IPS-18a (cell line): ENCODE results near the gene FADD.
"Not testable (repeated sequence)": the region's sequence is repeated elsewhere in the genome, so short reads cannot be mapped to it uniquely, and the experiment has no call there.

Experiments
- H3K27ac ChIP-seq: one replicate; pipeline ENCODE4 v1.5.1; 2013; ENCODE audit warnings: low read length
- H3K27me3 ChIP-seq: one replicate; pipeline ENCODE4 v1.6.1; 2013; ENCODE audit warnings: mild to moderate bottlenecking, low read length; ENCODE audit not compliant: control insufficient read depth, insufficient read depth
- H3K36me3 ChIP-seq: one replicate; pipeline ENCODE4 v1.6.1; 2013; ENCODE audit warnings: low read depth, low read length; ENCODE audit not compliant: control insufficient read depth
- H3K4me1 ChIP-seq: one replicate; pipeline ENCODE4 v1.6.1; 2013; ENCODE audit warnings: low read depth, low read length; ENCODE audit not compliant: control insufficient read depth
- H3K4me3 ChIP-seq: one replicate; pipeline ENCODE4 v1.5.1; 2013; ENCODE audit warnings: low read length
- H3K9ac ChIP-seq: one replicate; pipeline ENCODE4 v1.6.1; 2013; ENCODE audit warnings: mild to moderate bottlenecking, low read length, moderate library complexity
- H3K9me3 ChIP-seq: one replicate; pipeline ENCODE4 v1.6.1; 2013; ENCODE audit warnings: low read depth, low read length; ENCODE audit not compliant: control insufficient read depth

FADD gene

DNA sequence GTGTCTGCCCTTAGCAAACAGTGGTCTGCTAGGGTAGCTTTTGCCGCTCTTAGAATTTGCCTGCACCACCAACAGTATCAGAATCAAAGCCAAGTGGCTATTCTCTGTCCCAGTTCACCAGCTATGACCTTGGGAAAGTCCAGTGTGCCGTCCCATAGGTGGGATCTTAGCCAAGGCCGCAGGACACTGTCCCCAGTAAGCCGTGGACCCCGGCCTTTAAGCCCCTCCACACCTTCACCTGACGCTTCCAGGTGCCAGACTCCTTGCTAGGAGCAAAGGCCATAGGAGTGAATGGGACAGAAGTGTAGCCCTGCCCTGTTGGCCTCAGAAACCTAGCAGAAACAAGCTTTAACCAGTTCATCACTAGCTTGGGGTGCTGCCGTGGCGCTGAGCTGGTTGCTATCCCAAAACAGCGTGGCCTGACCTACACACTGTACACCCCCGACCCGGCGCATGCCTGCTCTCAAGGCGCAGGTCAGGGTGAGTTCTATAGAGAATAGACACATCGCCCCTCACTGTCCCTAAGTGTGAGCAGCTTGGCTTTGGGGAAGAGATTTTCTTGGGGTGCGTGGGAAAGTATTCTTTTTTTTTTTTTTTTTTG is 4.5 kb downstream of the FADD start:
- Histone ChIP-seq H3K36me3 (peaks cover 34% of the 10 kb centered on the region), H3K9ac (no peak overlapping the region), H3K4me1 (peaks cover 20% of the 10 kb centered on the region), H3K4me3 (no peak overlapping the region), H3K27ac (no peak overlapping the region), H3K27me3 (no peaks in the 10 kb centered on the region), H3K9me3 (no peaks in the 10 kb centered on the region)

- Histone ChIP-seq H3K9ac (no peak overlapping the region), H3K36me3 (peaks cover 34% of the 10 kb centered on the region), H3K27ac (no peak overlapping the region)
Observed at GRCh38 chr11:70209391-70209912, 6.4 kb downstream of the FADD start.

GRCh38 chr11:70210051-70210501 is 7.0 kb downstream of the FADD start:
- H3K27ac ChIP-seq, result no peak overlapping the region
- no peak overlapping the region for H3K4me3 ChIP-seq
- peaks cover 13% of the 10 kb centered on the region for H3K4me1 ChIP-seq
- peaks cover 31% of the 10 kb centered on the region for H3K36me3 ChIP-seq
- H3K9ac ChIP-seq, result no peak overlapping the region
- no peaks in the 10 kb centered on the region for H3K9me3 ChIP-seq
- H3K27me3 ChIP-seq, result no peaks in the 10 kb centered on the region

More at GRCh38 chr11:70209391-70209912, 6.4 kb downstream of the FADD start:
- Histone ChIP-seq H3K4me1 (peaks cover 18% of the 10 kb centered on the region), H3K9me3 (no peaks in the 10 kb centered on the region), H3K27me3 (no peaks in the 10 kb centered on the region), H3K4me3 (no peak overlapping the region)

GRCh38 chr11:70210530-70210929 is 7.4 kb downstream of the FADD start:
- peaks cover 26% of the 10 kb centered on the region for H3K36me3 ChIP-seq
- H3K4me1 ChIP-seq, result peaks cover 13% of the 10 kb centered on the region
- no peaks in the 10 kb centered on the region for H3K27me3 ChIP-seq
- no peak overlapping the region for H3K27ac ChIP-seq
- no peak overlapping the region for H3K4me3 ChIP-seq
- H3K9me3 ChIP-seq, result no peaks in the 10 kb centered on the region
- H3K9ac ChIP-seq, result no peak overlapping the region

- Histone ChIP-seq H3K9ac (no peak overlapping the region), H3K36me3 (peaks cover 12% of the 10 kb centered on the region), H3K27ac (no peak overlapping the region), H3K27me3 (no peaks in the 10 kb centered on the region), H3K9me3 (no peaks in the 10 kb centered on the region), H3K4me1 (peaks cover 13% of the 10 kb centered on the region), H3K4me3 (no peak overlapping the region)
Observed at GRCh38 chr11:70212227-70212811, 9.2 kb downstream of the FADD start.

GRCh38 chr11:70217388-70217787 is 14.3 kb downstream of the FADD start:
- not testable (repeated sequence) for H3K27ac ChIP-seq, H3K27me3 ChIP-seq, H3K9me3 ChIP-seq, H3K4me3 ChIP-seq, H3K9ac ChIP-seq, H3K36me3 ChIP-seq
- H3K4me1 ChIP-seq, result peaks cover 15% of the 10 kb centered on the region

DNA sequence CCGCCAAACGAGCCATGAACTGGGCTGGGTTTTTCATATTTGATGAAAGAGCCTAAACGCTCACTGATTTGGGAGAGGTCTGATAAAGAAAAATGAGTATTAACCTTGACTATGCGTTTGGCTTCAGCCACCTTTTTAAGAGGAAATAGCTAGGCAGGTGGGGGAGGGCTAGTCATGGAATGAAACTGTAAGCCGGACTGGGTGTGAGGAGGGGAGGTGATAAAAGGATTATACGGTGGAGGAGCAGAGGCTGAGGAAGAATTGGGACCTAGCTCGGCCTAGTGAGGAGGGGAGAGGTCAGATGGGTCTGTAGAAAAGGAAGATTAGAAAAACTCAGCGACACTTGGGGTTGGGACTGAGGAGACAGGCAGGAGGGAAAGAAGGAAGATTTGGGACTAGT is 15.0 kb downstream of the FADD start:
- H3K4me1 ChIP-seq, H3K9ac ChIP-seq, H3K36me3 ChIP-seq, H3K27ac ChIP-seq, H3K27me3 ChIP-seq, H3K9me3 ChIP-seq, H3K4me3 ChIP-seq: not testable (repeated sequence)

- Histone ChIP-seq H3K27ac (no peak overlapping the region), H3K36me3 (no peaks in the 10 kb centered on the region), H3K9ac (no peak overlapping the region), H3K4me1 (peaks cover 9% of the 10 kb centered on the region), H3K4me3 (no peak overlapping the region), H3K27me3 (no peaks in the 10 kb centered on the region), H3K9me3 (no peaks in the 10 kb centered on the region)
Observed at GRCh38 chr11:70220136-70220535, 17.0 kb downstream of the FADD start.

- no peak overlapping the region for H3K9ac ChIP-seq
- peaks cover 9% of the 10 kb centered on the region for H3K4me1 ChIP-seq
- H3K27me3 ChIP-seq, result no peaks in the 10 kb centered on the region
- H3K36me3 ChIP-seq, result no peaks in the 10 kb centered on the region
- H3K9me3 ChIP-seq, result no peaks in the 10 kb centered on the region
- H3K4me3 ChIP-seq, result no peak overlapping the region
- H3K27ac ChIP-seq, result no peak overlapping the region
Observed at GRCh38 chr11:70220920-70221319, 17.8 kb downstream of the FADD start.

DNA sequence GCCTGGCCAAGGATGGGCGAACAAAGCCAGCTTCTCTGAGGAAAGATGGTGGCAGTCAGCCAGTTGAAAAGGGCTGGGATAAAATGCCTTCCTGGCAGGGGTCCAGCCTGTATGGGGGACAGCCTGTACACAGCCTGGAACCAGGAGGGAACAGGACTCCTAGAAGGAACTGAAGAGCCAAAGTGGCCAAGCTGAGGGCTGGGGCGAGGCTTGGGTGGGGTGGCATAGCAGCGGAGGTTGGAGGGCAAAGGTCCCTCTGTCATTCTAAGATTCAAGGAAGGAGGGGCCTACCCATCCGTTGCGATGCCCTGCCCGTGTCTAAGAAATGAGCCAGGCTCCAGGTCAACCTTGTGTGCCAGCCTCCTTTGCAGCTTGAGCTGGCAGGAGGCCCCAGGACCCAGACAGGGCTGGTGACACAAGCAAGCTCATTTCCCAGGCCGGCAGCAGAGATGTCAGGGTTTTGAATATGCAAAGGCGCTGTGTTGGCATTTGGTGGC is 22.6 kb downstream of the FADD start:
- Histone ChIP-seq H3K27me3 (no peaks in the 10 kb centered on the region), H3K4me1 (peaks cover 6% of the 10 kb centered on the region), H3K9me3 (no peaks in the 10 kb centered on the region), H3K4me3 (no peak overlapping the region), H3K27ac (no peak overlapping the region), H3K9ac (no peak overlapping the region), H3K36me3 (no peaks in the 10 kb centered on the region)

DNA sequence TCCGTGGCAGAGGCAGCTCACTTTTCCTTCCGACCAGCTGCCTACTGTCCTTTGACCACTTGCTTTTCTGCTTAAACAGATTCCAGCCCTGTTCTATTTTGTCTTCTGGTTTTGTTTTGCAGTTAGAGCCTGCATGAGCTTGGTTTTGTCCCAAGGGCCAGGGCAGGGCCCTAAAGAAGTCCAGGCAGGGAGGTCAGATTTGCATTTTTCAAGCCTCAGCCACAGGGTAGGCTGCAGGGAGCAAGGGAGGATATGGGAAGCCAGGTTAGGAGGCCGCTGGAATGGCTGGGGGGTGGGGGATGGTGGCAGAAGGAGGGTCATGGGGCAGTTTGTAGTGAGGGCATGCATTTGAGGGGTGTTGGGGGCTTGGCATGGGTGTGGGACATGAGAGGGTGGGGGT is 23.1 kb downstream of the FADD start:
- Histone ChIP-seq H3K9ac (no peak overlapping the region), H3K27ac (no peak overlapping the region), H3K27me3 (no peaks in the 10 kb centered on the region), H3K9me3 (no peaks in the 10 kb centered on the region), H3K36me3 (no peaks in the 10 kb centered on the region), H3K4me1 (peaks cover 6% of the 10 kb centered on the region), H3K4me3 (no peak overlapping the region)

- no peak overlapping the region for H3K9ac ChIP-seq
Observed at GRCh38 chr11:70226967-70227366, 23.9 kb downstream of the FADD start.

More at GRCh38 chr11:70226967-70227366, 23.9 kb downstream of the FADD start:
- H3K27ac ChIP-seq, result no peak overlapping the region
- no peaks in the 10 kb centered on the region for H3K27me3 ChIP-seq
- no peaks in the 10 kb centered on the region for H3K9me3 ChIP-seq
- H3K4me1 ChIP-seq, result peaks cover 6% of the 10 kb centered on the region
- H3K4me3 ChIP-seq, result no peak overlapping the region
- no peaks in the 10 kb centered on the region for H3K36me3 ChIP-seq
